Transverse colon (tissue), 4 donors: Measurements from ENCODE around the gene DNAJC22. TPM values are rescaled to one million over a fixed set of nuclear protein-coding genes. Genes with fewer than 3 reads are reported as not detected.

Experiments used
- DNase-seq: peaks from one replicate; pipeline ENCODE4 v3.0.0-alpha.2; 2019
- H3K27ac ChIP-seq, 4 donors: fragments of 200-600 bp; sonication (generic); 2 replicates each; pipeline ENCODE4 v1.5.1; 2016 to 2018; ENCODE audit warnings: inconsistent platforms in 4 of 4
- H3K27me3 ChIP-seq: fragments of 200-600 bp; sonication (generic); 2 replicates; pipeline ENCODE4 v1.5.1; 2017; ENCODE audit warnings: inconsistent platforms
- H3K36me3 ChIP-seq, 4 donors: fragments of 200-600 bp; sonication (generic); 2 replicates each; pipeline ENCODE4 v1.5.1; 2017 to 2019; ENCODE audit warnings: inconsistent platforms in 4 of 4
- H3K4me1 ChIP-seq, 4 donors: fragments of 200-600 bp; sonication (generic); 2 replicates each; pipeline ENCODE4 v1.5.1; 2017 to 2020; ENCODE audit warnings: inconsistent platforms in 4 of 4
- H3K4me3 ChIP-seq, 4 donors: fragments of 200-600 bp; sonication (generic); 1 replicate in 1 of 4; 2 replicates in 3 of 4; pipeline versions ENCODE4 v1.5.1 to v1.6.1; 2017 to 2019; ENCODE audit warnings: inconsistent platforms in 4 of 4
- H3K9me3 ChIP-seq, 2 donors: fragments of 200-600 bp; sonication (generic); 2 replicates each; pipeline ENCODE4 v1.5.1; 2017 to 2019; ENCODE audit warnings: inconsistent platforms in 2 of 2
- EP300 ChIP-seq: sonication (generic); formaldehyde crosslinking; IDR thresholded peaks from one replicate; pipeline ENCODE4 v1.6.1; 2017; ENCODE audit warnings: antibody characterized with exemption, low read depth
- POLR2A ChIP-seq: fragments of 450-650 bp; IDR thresholded peaks from one replicate; pipeline ENCODE4 v1.6.1; 2016; ENCODE audit warnings: antibody characterized with exemption, mild to moderate bottlenecking, moderate library complexity
- POLR2AphosphoS5 ChIP-seq, 3 donors: sonication (generic); formaldehyde crosslinking; IDR thresholded peaks; one replicate each; pipeline ENCODE4 v1.6.1; 2016; ENCODE audit warnings: antibody characterized with exemption in 3 of 3
- WGBS, 2 donors: methylation state at CpG; one replicate each; pipeline ENCODE4 v1.1.5; 2018; ENCODE audit warnings: low coverage in 1 of 2; 5-methylcytosine and 5-hydroxymethylcytosine counted together
- in situ Hi-C, 4 donors: fragments of 200-750 bp; cut with MboI; loops; one replicate each; pipeline versions ENCODE4 v1.15.0 to v1.15.1; 2017; ENCODE audit warnings: low sequenced_read_pairs in 3 of 4, low pct_ligation_motif_present in 1 of 4, low pct_unique_long_range_greater_than_20kb in 1 of 4
- intact Hi-C: fragments of 100-400 bp; cut with DNase I; formaldehyde crosslinking; loops from one replicate; pipeline ENCODE4 v1.15.1; 2023; ENCODE audit warnings: low total_unique reads
- total RNA-seq, 4 donors: library from RNA; depleted of rRNA; stranded (reverse); fragments of >200 nt; gene quantifications; one replicate each; pipeline ENCODE4 v1.1.0, GENCODE V29; 2016
- TF ChIP-seq, protein P1 (sequence below), 5 experiments: fragments of 200-600 bp in 3 of 5; fragments of 450-650 bp in 2 of 5; sonication (generic) in 3 of 5; IDR thresholded peaks; 1 replicate in 2 of 5; 2 replicates in 3 of 5; pipeline ENCODE4 v1.5.1; 2016 to 2017; ENCODE audit warnings: antibody characterized with exemption in 5 of 5, inconsistent platforms in 3 of 5, mild to moderate bottlenecking in 2 of 5, moderate library complexity in 1 of 5

DNAJC22 gene
- total RNA-seq, 4 donors from 2014 or later, result 25.4 to 43.8 (median 39.2) TPM

DNA sequence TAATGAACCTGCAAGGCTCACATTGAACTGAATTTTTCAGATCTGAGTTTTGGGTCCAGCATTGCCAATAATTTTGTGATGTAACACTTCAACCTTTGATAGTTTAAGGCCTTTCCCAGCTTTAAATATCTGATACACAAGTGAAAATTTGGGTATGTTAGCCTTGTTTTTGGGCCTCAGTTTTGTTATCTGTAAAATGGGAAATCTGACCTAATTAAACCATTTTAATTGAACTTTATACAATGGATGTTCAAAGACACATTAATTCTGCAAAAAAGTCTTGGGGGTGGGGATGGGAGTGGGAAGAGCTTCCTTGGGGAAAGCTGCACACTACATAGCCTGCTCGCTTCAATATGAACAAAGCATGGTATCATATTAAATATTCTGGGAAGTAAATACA lies 15.4 kb downstream of the DNAJC22 start:
- peaks cover 4 to 23% (median 8%) of the 10 kb centered on the region in 4 donors for H3K4me1 ChIP-seq
- H3K4me3 ChIP-seq, result no peak overlapping the region
- 89% methylated on average over 1 of the region's 1 CpG; no CpG with 5 or more reads in 1 of the 2 donors for WGBS, 2 donors
- intact Hi-C loops (no loop called here), in situ Hi-C loops (loop anchor here in 2 of 4 donors (5.0 kb wide), 1 partner anchor 155 kb away; no protein-coding TSS in a partner anchor)
- H3K36me3 ChIP-seq, result no peaks in the 10 kb centered on the region
- no peak for DNase-seq
- no peak overlapping the region for H3K27ac ChIP-seq
- H3K9me3 ChIP-seq, result no peaks in the 10 kb centered on the region
- no peak for TF ChIP-seq EP300
- TF ChIP-seq, protein P1, sequence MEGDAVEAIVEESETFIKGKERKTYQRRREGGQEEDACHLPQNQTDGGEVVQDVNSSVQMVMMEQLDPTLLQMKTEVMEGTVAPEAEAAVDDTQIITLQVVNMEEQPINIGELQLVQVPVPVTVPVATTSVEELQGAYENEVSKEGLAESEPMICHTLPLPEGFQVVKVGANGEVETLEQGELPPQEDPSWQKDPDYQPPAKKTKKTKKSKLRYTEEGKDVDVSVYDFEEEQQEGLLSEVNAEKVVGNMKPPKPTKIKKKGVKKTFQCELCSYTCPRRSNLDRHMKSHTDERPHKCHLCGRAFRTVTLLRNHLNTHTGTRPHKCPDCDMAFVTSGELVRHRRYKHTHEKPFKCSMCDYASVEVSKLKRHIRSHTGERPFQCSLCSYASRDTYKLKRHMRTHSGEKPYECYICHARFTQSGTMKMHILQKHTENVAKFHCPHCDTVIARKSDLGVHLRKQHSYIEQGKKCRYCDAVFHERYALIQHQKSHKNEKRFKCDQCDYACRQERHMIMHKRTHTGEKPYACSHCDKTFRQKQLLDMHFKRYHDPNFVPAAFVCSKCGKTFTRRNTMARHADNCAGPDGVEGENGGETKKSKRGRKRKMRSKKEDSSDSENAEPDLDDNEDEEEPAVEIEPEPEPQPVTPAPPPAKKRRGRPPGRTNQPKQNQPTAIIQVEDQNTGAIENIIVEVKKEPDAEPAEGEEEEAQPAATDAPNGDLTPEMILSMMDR (IDR thresholded peaks at IDR 0.05), result no peak
- no peak for TF ChIP-seq POLR2AphosphoS5 (IDR thresholded peaks at IDR 0.05)
- no peak for TF ChIP-seq POLR2A
- no peaks in the 10 kb centered on the region for H3K27me3 ChIP-seq

DNA sequence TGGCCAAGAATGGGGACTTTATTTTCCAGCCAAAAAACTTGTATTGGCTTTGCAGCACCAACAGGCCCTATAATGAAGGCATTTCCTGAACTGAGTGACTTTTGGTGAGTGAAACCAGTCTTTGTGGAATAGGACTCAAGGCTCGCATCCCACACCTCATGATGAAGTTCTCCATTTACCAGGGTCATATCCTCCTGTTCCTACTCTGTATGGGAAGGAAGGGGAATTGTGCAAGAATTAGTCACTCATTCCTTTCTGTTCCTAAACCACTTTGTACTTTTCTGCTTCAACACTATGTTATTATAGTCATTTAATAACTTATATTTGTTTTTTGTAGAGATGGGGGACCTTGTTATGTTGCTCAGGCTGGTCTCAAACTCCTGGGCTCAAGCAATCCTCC lies 18.3 kb downstream of the DNAJC22 start:
- 95 to 100% methylated on average over 1 of the region's 1 CpG for WGBS, 2 donors
- DNase-seq, result no peak
- H3K27me3 ChIP-seq, result no peaks in the 10 kb centered on the region
- peak overlapping the region in 1 of 4 donors; percentile 21 for H3K27ac ChIP-seq
- TF ChIP-seq, protein P1 (IDR thresholded peaks at IDR 0.05), result no peak
- TF ChIP-seq EP300 (no peak), POLR2AphosphoS5 (IDR thresholded peaks at IDR 0.05) (no peak), POLR2A (no peak)
- H3K36me3 ChIP-seq, result no peaks in the 10 kb centered on the region
- H3K4me3 ChIP-seq, result no peak overlapping the region
- intact Hi-C loops (no loop called here), in situ Hi-C loops (loop anchor here in 2 of 4 donors (5.0 kb wide), 1 partner anchor 152 kb away; no protein-coding TSS in a partner anchor)
- no peaks in the 10 kb centered on the region for H3K9me3 ChIP-seq
- H3K4me1 ChIP-seq, result peaks cover 8 to 28% (median 22%) of the 10 kb centered on the region in 4 donors

DNA sequence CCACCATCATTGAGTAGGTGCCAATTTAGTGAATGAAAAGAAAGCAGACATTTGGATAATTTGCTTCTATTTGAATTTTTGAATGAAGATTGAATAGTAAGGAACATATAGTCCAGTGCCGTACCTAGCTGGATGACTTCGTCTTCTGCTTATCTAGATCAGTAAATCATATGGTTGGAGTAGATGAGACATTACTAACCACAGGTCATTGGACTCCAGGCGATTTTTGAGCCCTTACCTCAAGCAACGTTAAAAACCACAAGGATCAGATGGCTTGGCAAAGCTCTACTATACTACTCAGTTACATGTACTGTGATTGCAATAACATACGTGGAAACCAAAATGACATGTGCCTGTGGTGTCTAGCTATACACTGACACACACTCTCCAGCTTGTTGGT lies 18.9 kb downstream of the DNAJC22 start:
- WGBS, 2 donors, result 50 to 73% methylated on average over 5 of the region's 5 CpGs
- no peaks in the 10 kb centered on the region for H3K27me3 ChIP-seq
- DNase-seq, result no peak
- no peaks in the 10 kb centered on the region for H3K9me3 ChIP-seq
- in situ Hi-C loops, result no loop called here
- H3K36me3 ChIP-seq, result no peaks in the 10 kb centered on the region
- TF ChIP-seq POLR2A (no peak), EP300 (no peak), POLR2AphosphoS5 (IDR thresholded peaks at IDR 0.05) (no peak)
- TF ChIP-seq, protein P1 (IDR thresholded peaks at IDR 0.05), result no peak
- peak overlapping the region in 3 of 4 donors; percentile 82 to 96 (median 92) for H3K4me3 ChIP-seq
- intact Hi-C loops, result no loop called here
- H3K27ac ChIP-seq, result peak overlapping the region in 3 of 4 donors; percentile 21 to 99 (median 98)
- peaks cover 9 to 28% (median 23%) of the 10 kb centered on the region in 4 donors for H3K4me1 ChIP-seq

DNA sequence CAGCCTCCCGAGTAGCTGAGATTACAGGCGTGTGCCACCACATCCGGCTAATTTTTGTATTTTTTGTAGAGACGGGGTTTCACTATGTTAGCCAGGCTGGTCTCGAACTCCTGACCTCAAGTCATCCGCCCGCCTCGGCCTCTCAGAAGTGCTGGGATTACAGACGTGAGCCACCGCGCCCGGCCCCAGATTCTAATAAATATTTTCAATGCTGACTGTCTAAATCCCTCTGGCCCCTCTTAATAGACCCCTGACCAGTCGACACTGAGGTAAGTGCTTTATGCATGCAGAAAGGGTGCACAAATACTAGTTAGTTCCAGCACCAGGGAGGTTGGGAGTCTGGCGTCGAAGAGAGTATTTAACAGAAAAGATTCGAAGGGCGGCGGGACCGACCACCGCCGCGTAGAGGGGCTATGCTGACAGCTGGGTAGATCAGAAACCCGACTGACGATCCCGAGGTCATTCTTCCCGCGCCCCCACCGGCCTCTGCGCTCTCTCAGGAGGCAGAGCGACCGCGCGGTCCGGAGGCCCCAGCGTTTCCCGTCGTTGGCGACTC lies 19.5 kb downstream of the DNAJC22 start:
- TF ChIP-seq, protein P1 (IDR thresholded peaks at IDR 0.05), result no peak
- TF ChIP-seq EP300, result no peak
- no peak for TF ChIP-seq POLR2A
- Histone ChIP-seq H3K27me3 (no peaks in the 10 kb centered on the region), H3K4me1 (peaks cover 9 to 28% (median 23%) of the 10 kb centered on the region in 4 donors), H3K27ac (peak overlapping the region; percentile 94 to 99 (median 98)), H3K9me3 (no peaks in the 10 kb centered on the region), H3K36me3 (no peaks in the 10 kb centered on the region), H3K4me3 (peak overlapping the region; percentile 82 to 96 (median 87))
- in situ Hi-C loops, result no loop called here
- intact Hi-C loops, result no loop called here
- WGBS, 2 donors, result 6% methylated on average over 37 of the region's 38 CpGs; no CpG with 5 or more reads in 1 of the 2 donors
- no peak for DNase-seq
